H1 (cell line): Measurements from ENCODE around the gene PELI2.

Experiments
- FOSL1 ChIP-seq: IDR thresholded peaks from 2 replicates; pipeline ENCODE4 v1.6.1; 2011; ENCODE audit warnings: mild to moderate bottlenecking, low read depth, low read length, moderate library complexity; ENCODE audit not compliant: insufficient read depth
- HDAC6 ChIP-seq: IDR thresholded peaks from one replicate; pipeline ENCODE4 v1.7.1; 2012; ENCODE audit warnings: low read depth, mild to moderate bottlenecking, inconsistent platforms, low read length, moderate library complexity
- KDM1A ChIP-seq: fragments of 200-600, 300-600 bp; sonication (generic); IDR thresholded peaks from 2 replicates; pipeline ENCODE4 v1.7.1; 2016; ENCODE audit warnings: mild to moderate bottlenecking, low read length, borderline replicate concordance
- POLR2A ChIP-seq, 2 experiments: IDR thresholded peaks; 1 replicate in 1 of 2; 2 replicates in 1 of 2; pipeline ENCODE4 v1.6.1; 2011; ENCODE audit warnings: low read depth in 2 of 2, low read length in 2 of 2, mild to moderate bottlenecking in 2 of 2; ENCODE audit errors: control extremely low read depth in 1 of 2
- TAF1 ChIP-seq: IDR thresholded peaks from 2 replicates; pipeline ENCODE4 v1.6.1; 2011; ENCODE audit warnings: mild to moderate bottlenecking, low read depth, low read length
- TBP ChIP-seq: IDR thresholded peaks from 2 replicates; pipeline ENCODE4 v1.6.1; 2011; ENCODE audit warnings: low read depth, low read length, improper control_type of control experiment
- TF ChIP-seq, protein P1 (sequence below), 3 experiments: IDR thresholded peaks; 1 replicate in 2 of 3; 2 replicates in 1 of 3; pipeline versions ENCODE4 v1.5.1 to v1.6.1; 2011; ENCODE audit warnings: low read length in 3 of 3, mild to moderate bottlenecking in 3 of 3, inconsistent platforms in 2 of 3, low read depth in 1 of 3, moderate library complexity in 1 of 3; ENCODE audit not compliant: insufficient read depth in 1 of 3; ENCODE audit errors: control extremely low read depth in 1 of 3
- TF ChIP-seq, protein P2 (sequence below): IDR thresholded peaks from 2 replicates; pipeline ENCODE4 v1.6.1; 2012; ENCODE audit warnings: inconsistent platforms
- TF ChIP-seq, protein P3 (sequence below): IDR thresholded peaks from 2 replicates; pipeline ENCODE4 v1.6.1; 2011; ENCODE audit warnings: low read length, improper control_type of control experiment
- TF ChIP-seq, protein P4 (sequence below): IDR thresholded peaks from 2 replicates; pipeline ENCODE4 v1.6.1; 2012; ENCODE audit warnings: low read length, inconsistent platforms

DNA sequence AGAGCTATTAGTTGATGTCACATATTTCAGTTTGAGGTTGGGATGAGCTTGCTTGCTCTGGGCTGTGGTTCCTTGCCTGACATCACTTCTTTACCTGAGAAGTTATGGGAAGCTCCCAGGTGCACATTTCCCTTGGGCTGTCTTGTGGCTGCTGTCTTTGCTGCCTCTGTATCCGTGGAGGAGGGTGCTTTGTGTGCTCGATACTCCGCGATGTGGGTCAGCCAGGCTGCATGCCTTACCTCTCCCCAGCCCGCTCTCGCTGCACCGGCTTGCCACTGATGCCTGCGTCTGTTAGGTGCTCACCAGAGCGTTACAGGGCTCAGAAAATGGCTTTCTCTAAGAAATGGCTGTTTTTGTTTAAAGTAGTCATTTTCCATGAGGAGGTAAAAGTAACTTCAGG lies 19.6 kb downstream of the PELI2 start:
- TF ChIP-seq, protein P1, sequence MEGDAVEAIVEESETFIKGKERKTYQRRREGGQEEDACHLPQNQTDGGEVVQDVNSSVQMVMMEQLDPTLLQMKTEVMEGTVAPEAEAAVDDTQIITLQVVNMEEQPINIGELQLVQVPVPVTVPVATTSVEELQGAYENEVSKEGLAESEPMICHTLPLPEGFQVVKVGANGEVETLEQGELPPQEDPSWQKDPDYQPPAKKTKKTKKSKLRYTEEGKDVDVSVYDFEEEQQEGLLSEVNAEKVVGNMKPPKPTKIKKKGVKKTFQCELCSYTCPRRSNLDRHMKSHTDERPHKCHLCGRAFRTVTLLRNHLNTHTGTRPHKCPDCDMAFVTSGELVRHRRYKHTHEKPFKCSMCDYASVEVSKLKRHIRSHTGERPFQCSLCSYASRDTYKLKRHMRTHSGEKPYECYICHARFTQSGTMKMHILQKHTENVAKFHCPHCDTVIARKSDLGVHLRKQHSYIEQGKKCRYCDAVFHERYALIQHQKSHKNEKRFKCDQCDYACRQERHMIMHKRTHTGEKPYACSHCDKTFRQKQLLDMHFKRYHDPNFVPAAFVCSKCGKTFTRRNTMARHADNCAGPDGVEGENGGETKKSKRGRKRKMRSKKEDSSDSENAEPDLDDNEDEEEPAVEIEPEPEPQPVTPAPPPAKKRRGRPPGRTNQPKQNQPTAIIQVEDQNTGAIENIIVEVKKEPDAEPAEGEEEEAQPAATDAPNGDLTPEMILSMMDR (IDR thresholded peaks at IDR 0.05; ENCODE audit: control extremely low read depth in 1 of 3, insufficient read depth in 1 of 3, low read depth in 1 of 3, low read length in 3 of 3), result no peak
- no peak for TF ChIP-seq POLR2A (IDR thresholded peaks at IDR 0.05; ENCODE audit: control extremely low read depth in 1 of 2, low read depth in 2 of 2, low read length in 2 of 2)
- TF ChIP-seq FOSL1, result no peak
- TF ChIP-seq, protein P2, sequence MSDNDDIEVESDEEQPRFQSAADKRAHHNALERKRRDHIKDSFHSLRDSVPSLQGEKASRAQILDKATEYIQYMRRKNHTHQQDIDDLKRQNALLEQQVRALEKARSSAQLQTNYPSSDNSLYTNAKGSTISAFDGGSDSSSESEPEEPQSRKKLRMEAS, result no peak
- TF ChIP-seq KDM1A, result no peak
- TF ChIP-seq, protein P3, sequence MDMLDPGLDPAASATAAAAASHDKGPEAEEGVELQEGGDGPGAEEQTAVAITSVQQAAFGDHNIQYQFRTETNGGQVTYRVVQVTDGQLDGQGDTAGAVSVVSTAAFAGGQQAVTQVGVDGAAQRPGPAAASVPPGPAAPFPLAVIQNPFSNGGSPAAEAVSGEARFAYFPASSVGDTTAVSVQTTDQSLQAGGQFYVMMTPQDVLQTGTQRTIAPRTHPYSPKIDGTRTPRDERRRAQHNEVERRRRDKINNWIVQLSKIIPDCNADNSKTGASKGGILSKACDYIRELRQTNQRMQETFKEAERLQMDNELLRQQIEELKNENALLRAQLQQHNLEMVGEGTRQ, result no peak
- TF ChIP-seq, protein P4, sequence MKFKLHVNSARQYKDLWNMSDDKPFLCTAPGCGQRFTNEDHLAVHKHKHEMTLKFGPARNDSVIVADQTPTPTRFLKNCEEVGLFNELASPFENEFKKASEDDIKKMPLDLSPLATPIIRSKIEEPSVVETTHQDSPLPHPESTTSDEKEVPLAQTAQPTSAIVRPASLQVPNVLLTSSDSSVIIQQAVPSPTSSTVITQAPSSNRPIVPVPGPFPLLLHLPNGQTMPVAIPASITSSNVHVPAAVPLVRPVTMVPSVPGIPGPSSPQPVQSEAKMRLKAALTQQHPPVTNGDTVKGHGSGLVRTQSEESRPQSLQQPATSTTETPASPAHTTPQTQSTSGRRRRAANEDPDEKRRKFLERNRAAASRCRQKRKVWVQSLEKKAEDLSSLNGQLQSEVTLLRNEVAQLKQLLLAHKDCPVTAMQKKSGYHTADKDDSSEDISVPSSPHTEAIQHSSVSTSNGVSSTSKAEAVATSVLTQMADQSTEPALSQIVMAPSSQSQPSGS, result no peak
- TF ChIP-seq TAF1, result no peak
- TF ChIP-seq HDAC6, result no peak
- TF ChIP-seq TBP, result no peak
